Measurements from ENCODE around the gene BAG5.
"Not testable (repeated sequence)": the region's sequence is repeated elsewhere in the genome, so short reads cannot be mapped to it uniquely, and the experiment has no call there.

The BAG5 gene

DNA sequence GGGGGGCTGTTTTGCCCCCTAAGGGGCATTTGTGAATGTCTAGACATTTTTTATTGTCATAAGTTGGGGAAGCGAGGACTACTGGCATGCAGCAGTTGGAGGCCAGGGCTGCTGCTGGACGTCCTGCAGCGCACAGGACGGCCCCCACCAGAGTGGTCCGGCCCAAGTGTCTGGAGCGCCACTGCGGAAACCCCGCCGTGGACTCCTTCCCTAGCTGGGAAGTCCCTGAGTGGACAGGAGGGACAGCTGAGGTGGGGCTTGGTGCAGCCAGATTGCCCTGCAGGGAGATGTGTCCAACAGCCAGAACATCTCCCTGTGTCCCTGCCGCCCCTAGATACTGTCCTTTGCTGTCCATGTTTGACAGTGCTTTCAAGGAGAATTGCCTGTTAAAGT, 45.3 kb downstream of the BAG5 start:
- intact Hi-C loops (cut with DNase I), result no loop called here
- peak in 5 of 10 donors; percentile 7 to 82 (median 68) for DNase-seq

GRCh38 chr14:103516426-103517173, 45.9 kb downstream of the BAG5 start:
- intact Hi-C loops (cut with DNase I), result no loop called here
- peak in 4 of 10 donors; percentile 8 to 64 (median 40) for DNase-seq

GRCh38 chr14:103514596-103515421, 47.6 kb downstream of the BAG5 start:
- DNase-seq, result peak in 2 of 10 donors; percentile 52 to 64
- intact Hi-C loops (cut with DNase I), result no loop called here

DNA sequence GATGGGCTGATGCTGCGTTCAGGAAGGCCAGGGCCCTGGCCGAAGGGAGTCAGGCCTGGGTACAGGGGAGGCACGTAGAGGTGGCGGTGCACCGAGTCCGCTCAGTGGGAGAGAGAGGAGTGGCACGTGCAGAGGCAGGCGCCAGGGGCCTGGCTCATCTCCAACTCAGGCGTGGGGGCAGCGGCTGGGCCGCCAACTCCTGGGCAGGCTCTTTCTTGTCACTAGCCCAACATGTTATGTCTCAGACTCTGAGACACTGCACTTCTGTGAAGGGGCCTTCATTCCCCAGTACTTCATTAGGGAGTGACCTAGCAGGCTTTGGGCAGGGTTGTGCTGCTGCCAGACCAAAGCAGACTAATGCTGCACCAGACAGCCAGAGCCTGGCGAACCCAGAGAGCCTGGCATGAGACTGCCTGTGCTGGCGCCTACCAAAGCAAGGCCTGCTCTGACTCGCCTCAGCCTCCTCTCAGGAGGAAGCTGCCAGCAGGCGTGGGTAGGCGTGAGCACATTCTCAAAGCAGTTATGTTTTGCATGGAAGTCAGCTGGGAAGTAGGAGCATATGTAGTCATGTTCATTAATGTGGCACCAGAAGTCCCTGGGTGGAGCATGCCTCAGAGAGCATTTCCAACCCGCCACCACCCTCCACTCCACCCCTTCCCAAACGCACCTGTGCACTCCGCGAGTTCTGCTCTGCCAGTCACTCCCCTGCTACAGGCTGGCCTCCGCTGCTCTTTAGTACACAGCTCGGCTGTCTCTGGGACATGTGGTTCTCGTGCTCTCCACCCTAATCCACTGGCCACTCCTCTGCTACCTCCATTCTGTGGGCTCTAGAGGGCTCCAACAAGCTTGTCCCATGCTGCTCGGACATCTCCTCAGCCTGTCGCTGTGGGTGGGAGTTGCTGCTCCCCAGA, 49.5 kb downstream of the BAG5 start:
- intact Hi-C loops (cut with DNase I), result no loop called here
- peak; percentile 39 to 97 (median 82) for DNase-seq

- peak in 2 of 10 donors; percentile 6 to 69 for DNase-seq
- intact Hi-C loops (cut with DNase I), result not testable (repeated sequence)
These were observed 50.3 kb downstream of the BAG5 start for GRCh38 chr14:103512180-103512579.

- peak in 5 of 10 donors; percentile 8 to 87 (median 81) for DNase-seq
- intact Hi-C loops (cut with DNase I), result no loop called here
These were observed 51.4 kb downstream of the BAG5 start for GRCh38 chr14:103510724-103511693.

DNA sequence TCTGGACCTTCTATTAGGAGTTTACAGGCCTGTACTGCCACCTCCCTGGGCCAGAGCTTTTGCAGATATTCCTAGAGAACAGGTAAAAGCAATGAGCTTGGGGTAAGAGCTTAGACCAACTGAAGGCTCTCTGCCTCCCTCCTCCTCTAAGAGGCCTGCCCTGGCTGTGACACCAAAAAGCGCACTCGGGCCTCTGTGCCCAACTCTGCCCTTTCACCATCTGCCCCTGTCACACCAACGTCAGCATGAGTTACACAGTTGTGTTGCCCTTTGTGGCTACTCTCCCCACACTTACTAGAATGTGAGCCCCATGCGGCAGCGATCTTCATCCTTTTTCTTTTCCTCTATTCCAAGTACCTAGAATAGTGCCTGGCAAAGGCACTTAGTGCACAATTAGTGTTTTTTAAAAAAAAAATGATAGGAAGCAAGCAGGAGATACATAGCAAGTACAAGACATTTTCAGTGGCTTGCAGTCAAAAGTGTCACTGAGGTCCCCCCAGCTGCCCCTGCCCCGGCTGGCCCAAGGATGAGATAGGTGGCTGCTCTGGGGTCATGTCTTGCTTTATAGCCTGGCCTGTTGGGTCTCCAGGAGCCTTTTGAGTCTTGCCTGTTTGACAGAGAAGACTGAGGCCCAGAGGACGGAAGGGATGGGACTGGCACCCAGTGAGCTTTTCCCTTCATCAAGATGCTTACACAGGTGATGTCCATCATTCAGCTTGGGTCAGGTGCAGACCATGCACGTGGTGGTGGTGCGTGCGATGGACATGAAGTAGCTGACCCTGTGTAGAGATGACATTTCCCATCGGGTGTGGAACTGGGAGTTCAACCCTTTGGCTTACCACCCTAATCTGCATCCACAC, 52.4 kb downstream of the BAG5 start:
- intact Hi-C loops (cut with DNase I), result loop anchor here (10.0 kb wide), 1 partner anchor 115 kb away; no protein-coding TSS in a partner anchor
- peak in 3 of 10 donors; percentile 5 to 65 (median 58) for DNase-seq

DNA sequence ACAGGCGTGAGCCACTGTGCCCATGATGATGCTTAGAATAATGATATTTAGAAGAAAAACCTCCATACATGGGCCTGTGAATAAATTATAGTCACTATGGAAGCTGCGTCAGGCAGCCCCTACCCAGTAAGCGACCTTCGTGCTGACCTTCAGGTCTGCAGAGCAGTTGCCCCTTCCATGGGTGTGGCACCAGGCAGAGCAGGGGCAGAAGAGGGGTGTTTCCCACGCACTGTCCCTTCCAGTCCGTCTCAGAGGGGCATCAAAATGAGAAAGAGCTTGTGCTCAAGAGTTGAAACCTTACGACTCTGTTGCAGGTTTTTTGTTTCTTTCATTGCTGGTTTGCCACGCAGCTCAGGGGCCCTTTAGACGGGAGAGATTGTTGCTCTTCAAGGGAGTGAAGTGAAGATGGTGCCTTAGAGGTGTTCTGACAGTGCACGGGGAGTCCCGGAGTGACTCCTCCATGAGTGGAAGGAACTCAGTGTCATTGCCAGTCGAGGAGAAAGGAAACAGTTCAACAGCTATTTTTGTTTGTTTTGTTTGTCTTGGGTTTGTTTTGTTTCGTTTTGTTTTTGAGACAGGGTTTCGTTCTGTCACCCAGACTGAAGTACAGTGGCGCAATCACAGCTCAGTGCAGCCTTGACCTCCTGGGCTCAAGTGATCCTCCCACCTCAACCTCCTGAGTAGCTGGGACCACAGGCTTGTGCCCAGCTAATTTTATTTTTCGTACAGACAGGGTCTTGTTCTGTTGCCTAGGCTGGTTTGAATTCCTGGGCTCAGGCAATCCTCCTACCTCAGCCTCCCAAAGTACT, 53.7 kb downstream of the BAG5 start:
- intact Hi-C loops (cut with DNase I), result loop anchor here (10.0 kb wide), 1 partner anchor 114 kb away; no protein-coding TSS in a partner anchor
- DNase-seq, result peak in 1 of 10 donors; percentile 24

- DNase-seq, result peak in 1 of 10 donors; percentile 0
- intact Hi-C loops (cut with DNase I), result loop anchor here (10.0 kb wide), 1 partner anchor 113 kb away; no protein-coding TSS in a partner anchor
These were observed 54.7 kb downstream of the BAG5 start for GRCh38 chr14:103507751-103508150.
